Type B pancreatic cell (in vitro differentiated cells): ENCODE results near the gene YWHAB. TPM values are rescaled to one million over a fixed set of nuclear protein-coding genes. Genes with fewer than 3 reads are reported as not detected.

Experiments
- DNase-seq: peaks from one replicate; pipeline ENCODE4 v3.0.0; 2021; ENCODE audit warnings: mixed read lengths; ENCODE audit not compliant: unreplicated experiment; ENCODE audit errors: extremely low spot score
- H3K27ac Mint-ChIP-seq: 2 replicates; pipeline ENCODE4 v1.8.0; 2021; ENCODE audit warnings: mild to moderate bottlenecking, mixed read lengths
- H3K27me3 Mint-ChIP-seq: 2 replicates; pipeline ENCODE4 v1.8.0; 2021; ENCODE audit warnings: mixed read lengths
- H3K36me3 Mint-ChIP-seq: 2 replicates; pipeline ENCODE4 v1.8.0; 2021; ENCODE audit warnings: mixed read lengths
- H3K4me1 Mint-ChIP-seq: one replicate; pipeline ENCODE4 v1.8.0; 2021; ENCODE audit warnings: mixed read lengths; ENCODE audit not compliant: unreplicated experiment
- H3K4me3 Mint-ChIP-seq: 2 replicates; pipeline ENCODE4 v1.8.0; 2021; ENCODE audit warnings: mild to moderate bottlenecking, mixed read lengths
- H3K9me3 Mint-ChIP-seq: 2 replicates; pipeline ENCODE4 v1.8.0; 2021; ENCODE audit warnings: mixed read lengths
- total RNA-seq: library from RNA; stranded (reverse); gene quantifications from 2 replicates; pipeline ENCODE4 v1.2.1, GENCODE V29; 2021; ENCODE audit warnings: low replicate concordance
- TF ChIP-seq, protein P1 (sequence below): fragments of 200-600 bp; sonication (generic); conservative IDR thresholded peaks from 2 replicates; pipeline ENCODE4 v1.5.0; 2021; ENCODE audit warnings: antibody characterized with exemption, mild to moderate bottlenecking

The YWHAB gene
- total RNA-seq, 1 donor from 2014 or later, result 153 TPM

DNA sequence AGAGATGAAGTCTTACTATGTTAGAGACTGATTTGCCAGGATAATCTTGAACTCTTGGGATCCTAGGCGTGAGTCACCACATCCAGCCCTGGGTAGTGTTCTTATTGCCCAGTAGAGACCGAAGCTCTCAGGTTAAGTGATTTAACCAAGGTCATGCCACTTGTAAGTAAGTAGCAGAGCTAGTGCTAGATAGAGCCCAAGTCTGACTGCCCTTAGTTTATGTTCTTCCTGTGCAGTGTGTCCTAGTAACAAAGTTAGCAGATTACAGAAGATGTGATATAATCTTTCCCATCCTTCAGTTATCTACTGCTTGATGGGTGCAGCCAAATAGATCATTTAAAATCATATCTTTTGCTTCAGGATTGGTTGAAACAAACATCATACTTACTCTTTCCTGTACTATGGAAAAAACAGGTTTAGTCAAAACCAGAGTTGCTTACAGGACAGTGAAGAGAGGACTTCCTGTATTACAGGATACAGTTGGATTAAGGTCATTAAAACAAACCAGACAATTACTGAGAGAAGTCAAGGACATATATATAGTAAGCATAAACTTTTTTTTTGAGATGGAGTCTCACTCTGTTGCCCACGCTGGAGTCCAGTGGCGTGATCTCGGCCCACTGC lies 14.8 kb downstream of the YWHAB start:
- no peaks in the 10 kb centered on the region for H3K9me3 Mint-ChIP-seq
- DNase-seq, result no peak
- TF ChIP-seq, protein P1, sequence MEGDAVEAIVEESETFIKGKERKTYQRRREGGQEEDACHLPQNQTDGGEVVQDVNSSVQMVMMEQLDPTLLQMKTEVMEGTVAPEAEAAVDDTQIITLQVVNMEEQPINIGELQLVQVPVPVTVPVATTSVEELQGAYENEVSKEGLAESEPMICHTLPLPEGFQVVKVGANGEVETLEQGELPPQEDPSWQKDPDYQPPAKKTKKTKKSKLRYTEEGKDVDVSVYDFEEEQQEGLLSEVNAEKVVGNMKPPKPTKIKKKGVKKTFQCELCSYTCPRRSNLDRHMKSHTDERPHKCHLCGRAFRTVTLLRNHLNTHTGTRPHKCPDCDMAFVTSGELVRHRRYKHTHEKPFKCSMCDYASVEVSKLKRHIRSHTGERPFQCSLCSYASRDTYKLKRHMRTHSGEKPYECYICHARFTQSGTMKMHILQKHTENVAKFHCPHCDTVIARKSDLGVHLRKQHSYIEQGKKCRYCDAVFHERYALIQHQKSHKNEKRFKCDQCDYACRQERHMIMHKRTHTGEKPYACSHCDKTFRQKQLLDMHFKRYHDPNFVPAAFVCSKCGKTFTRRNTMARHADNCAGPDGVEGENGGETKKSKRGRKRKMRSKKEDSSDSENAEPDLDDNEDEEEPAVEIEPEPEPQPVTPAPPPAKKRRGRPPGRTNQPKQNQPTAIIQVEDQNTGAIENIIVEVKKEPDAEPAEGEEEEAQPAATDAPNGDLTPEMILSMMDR, result no peak
- no peak overlapping the region for H3K4me3 Mint-ChIP-seq
- no peaks in the 10 kb centered on the region for H3K27me3 Mint-ChIP-seq
- peaks cover 11% of the 10 kb centered on the region for H3K4me1 Mint-ChIP-seq
- peaks cover 16% of the 10 kb centered on the region for H3K36me3 Mint-ChIP-seq
- H3K27ac Mint-ChIP-seq, result peak overlapping the region; percentile 60

DNA sequence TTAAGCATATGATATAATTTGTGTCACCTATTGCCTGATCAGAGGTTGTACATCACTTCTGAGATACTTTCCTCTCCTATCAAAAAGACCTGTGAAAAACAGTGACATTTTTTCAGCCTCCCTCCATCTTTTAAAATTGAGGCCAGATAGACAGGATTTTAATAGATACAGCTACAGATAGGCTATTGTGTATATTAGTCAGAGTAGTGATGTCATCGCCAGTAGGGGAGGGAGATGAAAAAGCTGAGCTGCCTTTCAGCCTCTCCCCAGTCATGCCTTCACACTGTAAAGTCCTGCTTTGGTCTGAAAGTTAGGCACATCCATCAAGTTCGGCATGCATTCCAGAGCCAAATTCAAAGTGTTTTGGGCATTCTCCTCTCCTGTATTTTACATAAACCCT lies 16.5 kb downstream of the YWHAB start:
- no peak for DNase-seq
- H3K36me3 Mint-ChIP-seq, result peaks cover 18% of the 10 kb centered on the region
- H3K27me3 Mint-ChIP-seq, result no peaks in the 10 kb centered on the region
- TF ChIP-seq, protein P1, result no peak
- H3K4me1 Mint-ChIP-seq, result peaks cover 7% of the 10 kb centered on the region
- H3K4me3 Mint-ChIP-seq, result no peak overlapping the region
- H3K9me3 Mint-ChIP-seq, result no peaks in the 10 kb centered on the region
- peak overlapping the region; percentile 72 for H3K27ac Mint-ChIP-seq

DNA sequence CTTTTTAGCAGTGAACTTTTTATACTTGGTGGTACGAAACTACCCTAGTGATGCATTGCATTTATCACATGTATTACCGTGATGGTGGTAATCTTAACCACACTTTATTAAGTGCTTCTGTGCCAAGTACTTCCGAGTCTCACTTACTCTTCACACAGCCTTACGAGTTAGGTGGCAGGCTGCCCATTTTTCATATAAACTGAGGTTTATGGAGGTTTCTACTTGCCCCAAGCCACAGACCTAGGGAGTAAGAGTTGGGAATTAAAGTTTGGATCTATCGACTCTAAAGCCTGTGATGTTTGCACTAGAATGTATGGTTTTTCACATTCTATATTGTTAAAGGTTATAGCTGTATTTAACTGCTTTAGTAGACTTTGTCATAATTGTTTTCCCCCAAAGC lies 18.9 kb downstream of the YWHAB start:
- no peaks in the 10 kb centered on the region for H3K27me3 Mint-ChIP-seq
- no peaks in the 10 kb centered on the region for H3K9me3 Mint-ChIP-seq
- peaks cover 12% of the 10 kb centered on the region for H3K4me1 Mint-ChIP-seq
- TF ChIP-seq, protein P1, result no peak
- no peak for DNase-seq
- H3K36me3 Mint-ChIP-seq, result peaks cover 9% of the 10 kb centered on the region
- no peak overlapping the region for H3K27ac Mint-ChIP-seq
- no peak overlapping the region for H3K4me3 Mint-ChIP-seq

DNA sequence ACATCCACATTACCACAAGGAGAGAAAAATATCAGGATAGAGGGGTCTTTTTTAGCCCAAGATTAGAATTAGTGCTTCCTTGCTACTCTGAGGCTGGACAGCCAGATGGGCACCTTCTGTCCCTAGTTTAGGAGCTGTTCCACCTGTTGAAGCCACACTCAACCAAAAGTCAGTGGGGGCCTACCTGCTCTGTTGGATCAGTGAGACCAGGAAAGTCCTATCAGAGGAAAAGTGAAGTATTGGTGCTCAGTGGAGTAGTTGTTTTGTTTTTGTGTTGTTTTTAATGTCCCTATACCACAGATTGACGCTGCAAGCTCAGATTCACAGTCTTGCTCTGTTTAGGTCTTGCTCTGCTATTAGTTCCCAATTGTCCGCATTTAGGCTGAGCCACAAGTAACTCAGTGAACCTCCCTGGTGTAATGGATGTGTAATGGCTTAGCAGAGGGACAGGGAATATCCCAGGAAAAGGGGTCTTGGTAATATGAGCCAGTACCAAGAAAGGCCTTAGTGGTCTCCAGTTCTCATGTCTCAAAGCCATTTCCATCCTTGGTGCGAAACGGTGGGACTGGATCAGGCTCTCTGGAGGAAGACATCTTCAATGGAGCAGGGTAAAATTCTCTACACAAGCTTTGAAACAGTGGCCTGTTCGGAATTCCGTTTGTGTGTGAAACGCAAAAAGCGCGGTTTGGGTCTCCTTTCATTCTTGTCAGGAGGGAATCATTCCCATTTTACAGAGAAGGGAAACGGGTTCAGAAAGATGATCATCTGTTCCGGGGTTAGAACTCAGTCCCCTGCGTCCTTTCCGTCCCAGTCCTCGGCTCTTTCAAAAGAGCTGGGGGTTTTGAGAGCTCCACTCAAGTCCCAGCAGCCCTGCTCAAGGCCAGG lies 23.7 kb downstream of the YWHAB start:
- TF ChIP-seq, protein P1, result no peak
- Mint-ChIP-seq H3K27me3 (no peaks in the 10 kb centered on the region), H3K27ac (peak overlapping the region; percentile 71), H3K9me3 (no peaks in the 10 kb centered on the region), H3K4me3 (peak overlapping the region; percentile 83), H3K36me3 (peaks cover 15% of the 10 kb centered on the region), H3K4me1 (peaks cover 20% of the 10 kb centered on the region)
- DNase-seq, result no peak

GRCh38 chr20:44909872-44910689 lies 24.6 kb downstream of the YWHAB start, which contains the start of gene PABPC1L:
Gene PABPC1L (plus strand): TSS chr20:44910060. CDS start chr20:44910144, 84 bp downstream.
- H3K36me3 Mint-ChIP-seq, result peaks cover 18% of the 10 kb centered on the region
- TF ChIP-seq, protein P1, result no peak
- no peak for DNase-seq

More at GRCh38 chr20:44909872-44910689, 24.6 kb downstream of the YWHAB start, which contains the start of gene PABPC1L:
- H3K27ac Mint-ChIP-seq, result peak within 1 kb of the TSS; percentile 71
- H3K27me3 Mint-ChIP-seq, result no peaks in the 10 kb centered on the region
- H3K9me3 Mint-ChIP-seq, result no peaks in the 10 kb centered on the region
- peak within 1 kb of the TSS; percentile 88 for H3K4me3 Mint-ChIP-seq
- peaks cover 20% of the 10 kb centered on the region for H3K4me1 Mint-ChIP-seq
